Measurements from ENCODE around the gene HCN4.

DNA sequence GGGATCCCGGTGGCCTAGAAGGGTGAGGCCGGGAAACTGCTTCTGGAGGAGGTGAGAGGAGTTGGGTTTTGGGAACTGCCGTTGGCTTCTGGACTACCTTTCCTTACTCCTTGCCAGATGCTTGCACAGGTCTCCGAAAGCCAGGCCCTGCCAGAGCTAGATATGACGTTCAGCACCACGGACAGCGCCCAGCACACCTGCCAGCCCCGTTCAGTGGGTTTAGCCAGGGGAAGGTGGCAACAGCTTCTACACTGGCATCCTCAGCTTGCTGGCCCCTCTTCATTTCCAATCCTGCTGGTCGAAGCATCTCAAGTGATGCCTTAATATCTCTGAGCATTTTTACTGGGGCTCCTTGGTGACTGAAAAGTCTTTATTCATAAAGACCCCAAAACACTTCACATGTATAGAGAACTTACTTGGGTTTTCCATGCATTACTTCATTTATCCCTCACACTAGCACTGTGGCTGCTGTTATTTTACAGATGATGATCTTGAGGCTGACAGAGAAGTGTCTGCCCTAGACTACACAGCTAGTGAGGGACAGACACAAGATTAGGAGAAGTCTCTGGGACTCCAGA is 21.9 kb downstream of the HCN4 start:
- TF ChIP-seq EZH2 (IDR thresholded peaks at IDR 0.05; ENCODE audit: insufficient read depth, poor library complexity, severe bottlenecking) (no peak), EZH2phosphoT487 (IDR thresholded peaks at IDR 0.05; ENCODE audit: insufficient read depth, low read depth) (no peak)
